HepG2 (cell line): ENCODE data around the gene ALX4. TPM values are rescaled to one million over a fixed set of nuclear protein-coding genes. Genes with fewer than 3 reads are reported as not detected.

ENCODE experiments used
- ATF7-NPFF ChIP-seq: sonication (generic); formaldehyde crosslinking; IDR thresholded peaks from 2 replicates; pipeline ENCODE4 v1.8.1; 2023; ENCODE audit warnings: mild to moderate bottlenecking, low read depth, missing genetic modification reagents, moderate library complexity
- HDAC6 ChIP-seq: fragments of 200-600 bp; sonication (generic); IDR thresholded peaks from 2 replicates; pipeline ENCODE4 v1.7.0; 2017; ENCODE audit warnings: mild to moderate bottlenecking, antibody characterized with exemption, low read length, low read depth
- NFE2 ChIP-seq: sonication (generic); formaldehyde crosslinking; IDR thresholded peaks from 2 replicates; pipeline ENCODE4 v1.4.0; 2020; ENCODE audit warnings: missing genetic modification reagents
- PHB2 ChIP-seq: fragments of 450-650 bp; IDR thresholded peaks from 2 replicates; pipeline ENCODE4 v1.6.1; 2018; ENCODE audit not compliant: partially characterized antibody
- TRIM24 ChIP-seq: sonication (generic); formaldehyde crosslinking; IDR thresholded peaks from 2 replicates; pipeline ENCODE4 v1.8.0; 2022; ENCODE audit warnings: mild to moderate bottlenecking, missing genetic modification reagents
- ZBTB7A ChIP-seq: sonication (generic); formaldehyde crosslinking; IDR thresholded peaks from 2 replicates; pipeline ENCODE4 v1.8.0; 2022; ENCODE audit warnings: mild to moderate bottlenecking, missing genetic modification reagents
- ZNF543 ChIP-seq: sonication (generic); formaldehyde crosslinking; IDR thresholded peaks from 2 replicates; pipeline ENCODE4 v1.4.0; 2020; ENCODE audit warnings: mild to moderate bottlenecking, missing genetic modification reagents
- ZNF598 ChIP-seq: sonication (generic); formaldehyde crosslinking; IDR thresholded peaks from 2 replicates; pipeline ENCODE4 v1.5.1; 2020; ENCODE audit warnings: mild to moderate bottlenecking, missing genetic modification reagents, borderline replicate concordance
- ZNF615 ChIP-seq: sonication (generic); formaldehyde crosslinking; IDR thresholded peaks from 2 replicates; pipeline ENCODE4 v1.5.0; 2020; ENCODE audit warnings: mild to moderate bottlenecking, missing genetic modification reagents, borderline replicate concordance
- ZNF776 ChIP-seq: sonication (generic); formaldehyde crosslinking; IDR thresholded peaks from 2 replicates; pipeline ENCODE4 v1.4.0; 2020; ENCODE audit warnings: mild to moderate bottlenecking, missing genetic modification reagents
- polyA plus RNA-seq, 8 experiments: library from polyadenylated mRNA; depleted of rRNA in 3 of 8; stranded (reverse) in 7 of 8; unstranded in 1 of 8; fragments of >200 nt; fragmentation: Illumina TruSeq in 4 of 8; extraction: Trizol in 4 of 8; gene quantifications; 2 replicates each; pipeline versions ENCODE4 v1.2.1 to v1.2.3, GENCODE V29; 2011 to 2016; ENCODE audit warnings: low read depth in 4 of 8, missing spikeins in 1 of 8, mixed read lengths in 1 of 8; ENCODE audit not compliant: insufficient read depth in 1 of 8
- total RNA-seq, 5 experiments: library from RNA; depleted of rRNA; stranded (reverse); fragments of >200 nt; fragmentation: Illumina TruSeq; extraction: Trizol; gene quantifications; 2 replicates each; pipeline ENCODE4 v1.2.3, GENCODE V29; 2016; ENCODE audit warnings: low read depth in 1 of 5
- TF ChIP-seq, protein P1 (sequence below): sonication (generic); formaldehyde crosslinking; IDR thresholded peaks from 2 replicates; pipeline ENCODE4 v1.5.0; 2020; ENCODE audit warnings: mild to moderate bottlenecking, missing genetic modification reagents, borderline replicate concordance
- TF ChIP-seq, protein P2 (sequence below): sonication (generic); formaldehyde crosslinking; IDR thresholded peaks from 2 replicates; pipeline ENCODE4 v1.5.1; 2020; ENCODE audit warnings: mild to moderate bottlenecking, missing genetic modification reagents, moderate library complexity
- TF ChIP-seq, protein P3 (sequence below): sonication (generic); formaldehyde crosslinking; conservative IDR thresholded peaks from 2 replicates; pipeline ENCODE4 v1.4.0; 2020; ENCODE audit warnings: missing genetic modification reagents
- TF ChIP-seq, protein P4 (sequence below): sonication (generic); formaldehyde crosslinking; IDR thresholded peaks from 2 replicates; pipeline ENCODE4 v1.5.1; 2020; ENCODE audit warnings: mild to moderate bottlenecking, missing genetic modification reagents, moderate library complexity

Gene ALX4
- total and polyA plus RNA-seq, 2 of the 13 experiments (the other 11 are each of a cell fraction or from before 2014, with no cell fraction given): not detected

DNA sequence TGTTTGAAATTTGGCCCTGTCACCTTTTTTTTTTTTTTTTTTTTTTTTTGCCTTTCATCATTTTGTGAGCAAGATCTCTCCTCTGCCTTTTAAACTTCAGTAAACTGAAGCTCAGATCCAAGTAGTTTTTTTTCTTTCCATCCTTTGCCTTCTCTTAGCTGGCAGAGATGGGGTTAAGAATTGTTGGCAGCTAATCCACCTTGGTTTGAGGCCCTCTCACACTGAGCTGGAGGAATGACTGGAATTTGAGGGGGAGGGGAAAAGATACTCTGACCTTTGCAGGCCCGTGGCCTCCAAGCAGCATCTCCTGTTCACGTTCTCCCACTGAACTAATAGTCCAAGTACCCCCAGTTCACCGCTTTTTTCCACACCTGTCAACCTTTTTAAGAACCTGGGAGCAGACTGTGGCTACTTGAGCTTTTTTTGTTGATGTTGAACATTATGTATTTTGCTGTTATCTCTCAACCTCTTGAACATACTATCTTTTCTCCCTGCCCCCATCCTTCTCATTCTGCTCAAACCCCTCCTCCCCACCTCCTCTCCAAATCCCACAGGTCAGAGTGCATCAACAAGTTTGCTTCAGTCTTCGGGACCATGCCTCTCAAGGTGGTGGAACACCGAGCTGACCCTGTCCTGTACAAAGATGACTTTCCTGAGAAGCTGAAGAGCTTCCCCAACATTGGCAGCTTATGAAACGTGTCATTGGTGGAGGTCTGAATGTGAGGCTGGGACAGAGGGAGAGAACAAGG is 66.2 kb downstream of the ALX4 start (continued):
- TF ChIP-seq, protein P1, sequence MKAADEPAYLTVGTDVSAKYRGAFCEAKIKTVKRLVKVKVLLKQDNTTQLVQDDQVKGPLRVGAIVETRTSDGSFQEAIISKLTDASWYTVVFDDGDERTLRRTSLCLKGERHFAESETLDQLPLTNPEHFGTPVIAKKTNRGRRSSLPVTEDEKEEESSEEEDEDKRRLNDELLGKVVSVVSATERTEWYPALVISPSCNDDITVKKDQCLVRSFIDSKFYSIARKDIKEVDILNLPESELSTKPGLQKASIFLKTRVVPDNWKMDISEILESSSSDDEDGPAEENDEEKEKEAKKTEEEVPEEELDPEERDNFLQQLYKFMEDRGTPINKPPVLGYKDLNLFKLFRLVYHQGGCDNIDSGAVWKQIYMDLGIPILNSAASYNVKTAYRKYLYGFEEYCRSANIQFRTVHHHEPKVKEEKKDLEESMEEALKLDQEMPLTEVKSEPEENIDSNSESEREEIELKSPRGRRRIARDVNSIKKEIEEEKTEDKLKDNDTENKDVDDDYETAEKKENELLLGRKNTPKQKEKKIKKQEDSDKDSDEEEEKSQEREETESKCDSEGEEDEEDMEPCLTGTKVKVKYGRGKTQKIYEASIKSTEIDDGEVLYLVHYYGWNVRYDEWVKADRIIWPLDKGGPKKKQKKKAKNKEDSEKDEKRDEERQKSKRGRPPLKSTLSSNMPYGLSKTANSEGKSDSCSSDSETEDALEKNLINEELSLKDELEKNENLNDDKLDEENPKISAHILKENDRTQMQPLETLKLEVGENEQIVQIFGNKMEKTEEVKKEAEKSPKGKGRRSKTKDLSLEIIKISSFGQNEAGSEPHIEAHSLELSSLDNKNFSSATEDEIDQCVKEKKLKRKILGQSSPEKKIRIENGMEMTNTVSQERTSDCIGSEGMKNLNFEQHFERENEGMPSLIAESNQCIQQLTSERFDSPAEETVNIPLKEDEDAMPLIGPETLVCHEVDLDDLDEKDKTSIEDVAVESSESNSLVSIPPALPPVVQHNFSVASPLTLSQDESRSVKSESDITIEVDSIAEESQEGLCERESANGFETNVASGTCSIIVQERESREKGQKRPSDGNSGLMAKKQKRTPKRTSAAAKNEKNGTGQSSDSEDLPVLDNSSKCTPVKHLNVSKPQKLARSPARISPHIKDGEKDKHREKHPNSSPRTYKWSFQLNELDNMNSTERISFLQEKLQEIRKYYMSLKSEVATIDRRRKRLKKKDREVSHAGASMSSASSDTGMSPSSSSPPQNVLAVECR (CRISPR knock-in tag): no peak
- TF ChIP-seq ZNF543 (CRISPR knock-in tag) (no peak), TRIM24 (no peak), ATF7-NPFF (CRISPR knock-in tag) (no peak), ZNF615 (CRISPR knock-in tag) (no peak), NFE2 (CRISPR knock-in tag) (no peak), ZNF776 (CRISPR knock-in tag) (no peak), ZBTB7A (CRISPR knock-in tag) (no peak), PHB2 (no peak), ZNF598 (CRISPR knock-in tag) (no peak), HDAC6 (no peak)
- TF ChIP-seq, protein P2, sequence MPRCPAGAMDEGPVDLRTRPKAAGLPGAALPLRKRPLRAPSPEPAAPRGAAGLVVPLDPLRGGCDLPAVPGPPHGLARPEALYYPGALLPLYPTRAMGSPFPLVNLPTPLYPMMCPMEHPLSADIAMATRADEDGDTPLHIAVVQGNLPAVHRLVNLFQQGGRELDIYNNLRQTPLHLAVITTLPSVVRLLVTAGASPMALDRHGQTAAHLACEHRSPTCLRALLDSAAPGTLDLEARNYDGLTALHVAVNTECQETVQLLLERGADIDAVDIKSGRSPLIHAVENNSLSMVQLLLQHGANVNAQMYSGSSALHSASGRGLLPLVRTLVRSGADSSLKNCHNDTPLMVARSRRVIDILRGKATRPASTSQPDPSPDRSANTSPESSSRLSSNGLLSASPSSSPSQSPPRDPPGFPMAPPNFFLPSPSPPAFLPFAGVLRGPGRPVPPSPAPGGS (CRISPR knock-in tag): no peak
- TF ChIP-seq, protein P3, sequence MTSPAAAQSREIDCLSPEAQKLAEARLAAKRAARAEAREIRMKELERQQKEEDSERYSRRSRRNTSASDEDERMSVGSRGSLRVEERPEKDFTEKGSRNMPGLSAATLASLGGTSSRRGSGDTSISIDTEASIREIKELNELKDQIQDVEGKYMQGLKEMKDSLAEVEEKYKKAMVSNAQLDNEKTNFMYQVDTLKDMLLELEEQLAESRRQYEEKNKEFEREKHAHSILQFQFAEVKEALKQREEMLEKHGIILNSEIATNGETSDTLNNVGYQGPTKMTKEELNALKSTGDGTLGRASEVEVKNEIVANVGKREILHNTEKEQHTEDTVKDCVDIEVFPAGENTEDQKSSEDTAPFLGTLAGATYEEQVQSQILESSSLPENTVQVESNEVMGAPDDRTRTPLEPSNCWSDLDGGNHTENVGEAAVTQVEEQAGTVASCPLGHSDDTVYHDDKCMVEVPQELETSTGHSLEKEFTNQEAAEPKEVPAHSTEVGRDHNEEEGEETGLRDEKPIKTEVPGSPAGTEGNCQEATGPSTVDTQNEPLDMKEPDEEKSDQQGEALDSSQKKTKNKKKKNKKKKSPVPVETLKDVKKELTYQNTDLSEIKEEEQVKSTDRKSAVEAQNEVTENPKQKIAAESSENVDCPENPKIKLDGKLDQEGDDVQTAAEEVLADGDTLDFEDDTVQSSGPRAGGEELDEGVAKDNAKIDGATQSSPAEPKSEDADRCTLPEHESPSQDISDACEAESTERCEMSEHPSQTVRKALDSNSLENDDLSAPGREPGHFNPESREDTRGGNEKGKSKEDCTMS (CRISPR knock-in tag): no peak
- TF ChIP-seq, protein P4, sequence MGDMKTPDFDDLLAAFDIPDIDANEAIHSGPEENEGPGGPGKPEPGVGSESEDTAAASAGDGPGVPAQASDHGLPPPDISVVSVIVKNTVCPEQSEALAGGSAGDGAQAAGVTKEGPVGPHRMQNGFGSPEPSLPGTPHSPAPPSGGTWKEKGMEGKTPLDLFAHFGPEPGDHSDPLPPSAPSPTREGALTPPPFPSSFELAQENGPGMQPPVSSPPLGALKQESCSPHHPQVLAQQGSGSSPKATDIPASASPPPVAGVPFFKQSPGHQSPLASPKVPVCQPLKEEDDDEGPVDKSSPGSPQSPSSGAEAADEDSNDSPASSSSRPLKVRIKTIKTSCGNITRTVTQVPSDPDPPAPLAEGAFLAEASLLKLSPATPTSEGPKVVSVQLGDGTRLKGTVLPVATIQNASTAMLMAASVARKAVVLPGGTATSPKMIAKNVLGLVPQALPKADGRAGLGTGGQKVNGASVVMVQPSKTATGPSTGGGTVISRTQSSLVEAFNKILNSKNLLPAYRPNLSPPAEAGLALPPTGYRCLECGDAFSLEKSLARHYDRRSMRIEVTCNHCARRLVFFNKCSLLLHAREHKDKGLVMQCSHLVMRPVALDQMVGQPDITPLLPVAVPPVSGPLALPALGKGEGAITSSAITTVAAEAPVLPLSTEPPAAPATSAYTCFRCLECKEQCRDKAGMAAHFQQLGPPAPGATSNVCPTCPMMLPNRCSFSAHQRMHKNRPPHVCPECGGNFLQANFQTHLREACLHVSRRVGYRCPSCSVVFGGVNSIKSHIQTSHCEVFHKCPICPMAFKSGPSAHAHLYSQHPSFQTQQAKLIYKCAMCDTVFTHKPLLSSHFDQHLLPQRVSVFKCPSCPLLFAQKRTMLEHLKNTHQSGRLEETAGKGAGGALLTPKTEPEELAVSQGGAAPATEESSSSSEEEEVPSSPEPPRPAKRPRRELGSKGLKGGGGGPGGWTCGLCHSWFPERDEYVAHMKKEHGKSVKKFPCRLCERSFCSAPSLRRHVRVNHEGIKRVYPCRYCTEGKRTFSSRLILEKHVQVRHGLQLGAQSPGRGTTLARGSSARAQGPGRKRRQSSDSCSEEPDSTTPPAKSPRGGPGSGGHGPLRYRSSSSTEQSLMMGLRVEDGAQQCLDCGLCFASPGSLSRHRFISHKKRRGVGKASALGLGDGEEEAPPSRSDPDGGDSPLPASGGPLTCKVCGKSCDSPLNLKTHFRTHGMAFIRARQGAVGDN (CRISPR knock-in tag): no peak
